Tibial artery (tissue), 4 donors: ENCODE data around the gene DVL3.

Experiments
- DNase-seq, 2 donors: peaks; one replicate each; pipeline ENCODE4 v3.0.0-alpha.2; 2019
- H3K27ac ChIP-seq, 2 donors: fragments of 200-600 bp; sonication (generic) in 1 of 2; 1 replicate in 1 of 2; 2 replicates in 1 of 2; pipeline ENCODE4 v1.5.1; 2018 to 2019; ENCODE audit warnings: mild to moderate bottlenecking in 1 of 2
- H3K27me3 ChIP-seq, 2 donors: fragments of 200-600 bp; sonication (generic) in 1 of 2; one replicate each; pipeline versions ENCODE4 v1.5.1 to v1.6.0; 2016 to 2019
- H3K36me3 ChIP-seq, 3 donors: fragments of 200-600 bp; sonication (generic) in 2 of 3; one replicate each; pipeline ENCODE4 v1.5.1; 2016 to 2019; ENCODE audit warnings: mild to moderate bottlenecking in 2 of 3
- H3K4me1 ChIP-seq, 4 donors: fragments of 200-600 bp; sonication (generic) in 2 of 4; 1 replicate in 3 of 4; 2 replicates in 1 of 4; pipeline ENCODE4 v1.5.1; 2016 to 2019
- H3K4me3 ChIP-seq, 2 donors: fragments of 200-600 bp; sonication (generic) in 1 of 2; 1 replicate in 1 of 2; 2 replicates in 1 of 2; pipeline ENCODE4 v1.5.1; 2018 to 2019; ENCODE audit warnings: mild to moderate bottlenecking in 2 of 2
- H3K9me3 ChIP-seq, 3 donors: fragments of 200-600 bp; sonication (generic) in 1 of 3; one replicate each; pipeline ENCODE4 v1.5.1; 2016 to 2019
- intact Hi-C: fragments of 100-400 bp; cut with DNase I; formaldehyde crosslinking; loops from one replicate; pipeline ENCODE4 v1.15.0; 2023; ENCODE audit warnings: low total_unique reads
- TF ChIP-seq, protein P1 (sequence below), 2 experiments: fragments of 200-600 bp in 1 of 2; fragments of 450-650 bp in 1 of 2; IDR thresholded peaks; one replicate each; pipeline ENCODE4 v1.5.1; 2017 to 2019; ENCODE audit warnings: antibody characterized with exemption in 2 of 2, mild to moderate bottlenecking in 1 of 2, moderate library complexity in 1 of 2

Gene DVL3

DNA sequence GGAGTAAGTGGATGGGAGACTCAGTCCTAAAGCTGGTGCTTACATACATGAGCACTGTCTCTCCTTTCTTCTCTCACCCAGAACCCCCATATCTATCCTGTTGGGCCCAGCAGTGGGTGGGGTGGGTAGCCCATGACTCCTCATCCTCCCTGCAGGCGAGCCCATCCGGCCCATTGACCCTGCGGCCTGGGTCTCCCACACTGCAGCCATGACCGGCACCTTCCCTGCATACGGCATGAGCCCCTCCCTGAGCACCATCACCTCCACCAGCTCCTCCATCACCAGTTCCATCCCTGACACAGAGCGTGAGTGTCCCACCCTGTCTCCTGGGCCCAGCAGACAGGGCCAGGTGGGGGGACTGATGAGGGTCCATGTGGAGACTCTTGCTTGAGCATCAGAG is 11.5 kb downstream of the DVL3 start:
- H3K4me1 ChIP-seq = peaks cover 0 to 23% (median 8%) of the 10 kb centered on the region in 4 donors

DNA sequence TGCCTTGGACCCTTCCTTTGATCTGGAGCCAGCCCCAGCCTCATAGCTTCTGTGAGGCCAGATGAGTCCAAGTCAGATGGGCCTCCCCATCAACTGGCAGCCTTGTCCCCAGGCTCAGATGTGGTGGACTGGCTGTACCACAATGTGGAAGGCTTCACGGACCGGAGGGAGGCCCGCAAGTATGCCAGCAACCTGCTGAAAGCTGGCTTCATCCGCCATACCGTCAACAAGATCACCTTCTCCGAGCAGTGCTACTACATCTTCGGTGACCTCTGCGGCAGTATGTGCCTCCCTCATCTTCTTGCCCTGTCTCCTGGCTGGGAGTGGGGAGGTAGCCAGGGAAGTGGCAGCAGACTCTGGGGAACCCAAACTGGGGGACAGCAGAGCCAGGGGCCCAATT is 12.6 kb downstream of the DVL3 start:
- no peak overlapping the region for H3K4me3 ChIP-seq
- intact Hi-C loops = no loop called here
- H3K36me3 ChIP-seq = peaks cover 78 to 98% (median 90%) of the 10 kb centered on the region in 3 donors
- DNase-seq = no peak
- H3K4me1 ChIP-seq = peaks cover 0 to 12% (median 4%) of the 10 kb centered on the region in 4 donors
- no peaks in the 10 kb centered on the region for H3K9me3 ChIP-seq
- no peaks in the 10 kb centered on the region for H3K27me3 ChIP-seq
- TF ChIP-seq, protein P1, sequence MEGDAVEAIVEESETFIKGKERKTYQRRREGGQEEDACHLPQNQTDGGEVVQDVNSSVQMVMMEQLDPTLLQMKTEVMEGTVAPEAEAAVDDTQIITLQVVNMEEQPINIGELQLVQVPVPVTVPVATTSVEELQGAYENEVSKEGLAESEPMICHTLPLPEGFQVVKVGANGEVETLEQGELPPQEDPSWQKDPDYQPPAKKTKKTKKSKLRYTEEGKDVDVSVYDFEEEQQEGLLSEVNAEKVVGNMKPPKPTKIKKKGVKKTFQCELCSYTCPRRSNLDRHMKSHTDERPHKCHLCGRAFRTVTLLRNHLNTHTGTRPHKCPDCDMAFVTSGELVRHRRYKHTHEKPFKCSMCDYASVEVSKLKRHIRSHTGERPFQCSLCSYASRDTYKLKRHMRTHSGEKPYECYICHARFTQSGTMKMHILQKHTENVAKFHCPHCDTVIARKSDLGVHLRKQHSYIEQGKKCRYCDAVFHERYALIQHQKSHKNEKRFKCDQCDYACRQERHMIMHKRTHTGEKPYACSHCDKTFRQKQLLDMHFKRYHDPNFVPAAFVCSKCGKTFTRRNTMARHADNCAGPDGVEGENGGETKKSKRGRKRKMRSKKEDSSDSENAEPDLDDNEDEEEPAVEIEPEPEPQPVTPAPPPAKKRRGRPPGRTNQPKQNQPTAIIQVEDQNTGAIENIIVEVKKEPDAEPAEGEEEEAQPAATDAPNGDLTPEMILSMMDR (IDR thresholded peaks at IDR 0.05) = no peak
- H3K27ac ChIP-seq = no peak overlapping the region

More for the DNA sequence above, 11.5 kb downstream of the DVL3 start:
- H3K36me3 ChIP-seq = peaks cover 76 to 87% (median 86%) of the 10 kb centered on the region in 3 donors
- H3K27me3 ChIP-seq = no peaks in the 10 kb centered on the region
- intact Hi-C loops = no loop called here
- TF ChIP-seq, protein P1 (IDR thresholded peaks at IDR 0.05) = no peak
- H3K27ac ChIP-seq = no peak overlapping the region
- no peaks in the 10 kb centered on the region for H3K9me3 ChIP-seq
- no peak overlapping the region for H3K4me3 ChIP-seq
- no peak for DNase-seq

DNA sequence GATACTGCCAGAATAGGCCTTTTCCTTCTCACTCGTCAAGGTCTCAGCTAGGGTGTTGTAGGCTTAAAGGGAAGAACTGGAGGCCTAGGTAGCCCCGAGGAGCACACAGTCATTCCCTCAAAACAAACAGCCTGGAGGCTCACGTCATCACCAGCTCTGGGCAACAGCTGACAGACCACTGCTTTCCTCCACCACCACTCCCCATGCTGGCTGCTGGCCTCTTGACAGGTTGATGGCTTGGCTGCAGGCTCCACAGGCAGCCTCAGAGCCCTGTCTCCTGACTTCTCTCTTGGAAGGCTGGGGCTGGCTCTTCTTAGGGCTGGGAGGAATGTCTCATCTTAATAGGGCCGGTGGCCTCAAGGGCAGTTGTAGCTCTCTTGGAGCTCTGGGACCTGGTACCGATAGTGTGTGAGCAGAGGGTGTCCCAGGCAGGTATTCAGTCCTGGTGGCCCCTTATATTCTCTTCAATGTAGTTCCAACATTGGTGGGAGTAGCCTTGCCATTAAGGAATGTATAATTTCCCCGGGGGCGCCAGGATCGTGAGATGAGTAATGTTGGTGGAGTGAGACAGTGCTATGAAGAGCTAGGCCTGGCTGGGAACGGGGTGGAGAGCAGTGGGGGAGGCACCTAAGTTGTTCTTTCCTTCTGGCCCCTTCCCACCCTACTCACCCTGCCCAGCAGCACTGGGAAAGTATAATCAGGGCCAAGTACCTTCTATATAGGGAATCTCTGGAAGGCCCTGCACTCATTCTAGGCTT is 13.4 kb downstream of the DVL3 start:
- intact Hi-C loops = no loop called here
- Histone ChIP-seq H3K9me3 (no peaks in the 10 kb centered on the region), H3K27me3 (no peaks in the 10 kb centered on the region), H3K36me3 (peaks cover 73 to 98% (median 85%) of the 10 kb centered on the region in 3 donors), H3K4me1 (peaks cover 0 to 4% (median 0%) of the 10 kb centered on the region in 4 donors), H3K4me3 (no peak overlapping the region), H3K27ac (no peak overlapping the region)
- no peak for DNase-seq
- TF ChIP-seq, protein P1 (IDR thresholded peaks at IDR 0.05) = no peak

DNA sequence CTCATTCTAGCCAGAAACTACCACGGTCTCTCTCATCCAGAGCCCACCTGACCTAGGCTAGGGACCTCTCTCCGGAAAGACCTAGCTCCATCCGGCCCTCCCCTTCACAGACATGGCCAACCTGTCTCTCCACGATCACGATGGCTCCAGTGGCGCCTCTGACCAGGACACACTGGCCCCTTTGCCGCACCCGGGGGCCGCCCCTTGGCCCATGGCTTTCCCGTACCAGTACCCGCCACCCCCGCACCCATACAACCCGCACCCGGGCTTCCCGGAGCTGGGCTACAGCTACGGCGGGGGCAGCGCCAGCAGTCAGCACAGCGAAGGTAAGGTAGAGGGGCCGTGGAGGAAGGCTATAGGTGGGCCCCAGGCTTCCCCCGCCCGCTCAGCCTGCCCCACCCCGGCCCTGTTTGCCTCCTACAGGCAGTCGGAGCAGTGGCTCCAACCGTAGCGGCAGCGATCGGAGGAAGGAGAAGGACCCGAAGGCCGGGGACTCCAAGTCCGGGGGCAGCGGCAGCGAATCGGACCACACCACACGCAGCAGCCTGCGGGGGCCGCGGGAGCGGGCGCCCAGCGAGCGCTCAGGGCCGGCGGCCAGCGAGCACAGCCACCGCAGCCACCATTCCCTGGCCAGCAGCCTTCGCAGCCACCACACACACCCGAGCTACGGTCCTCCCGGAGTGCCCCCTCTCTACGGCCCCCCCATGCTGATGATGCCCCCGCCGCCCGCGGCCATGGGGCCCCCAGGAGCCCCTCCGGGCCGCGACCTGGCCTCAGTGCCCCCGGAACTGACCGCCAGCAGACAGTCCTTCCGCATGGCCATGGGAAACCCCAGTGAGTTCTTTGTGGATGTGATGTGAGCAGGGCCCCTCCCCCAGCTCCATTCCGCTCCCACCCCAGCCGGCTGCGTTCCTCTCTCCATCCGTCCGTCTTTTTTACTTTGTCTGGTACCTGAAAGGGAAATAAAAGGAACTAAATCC is 15.0 kb downstream of the DVL3 start:
- TF ChIP-seq, protein P1 (IDR thresholded peaks at IDR 0.05) = no peak
- Histone ChIP-seq H3K27ac (no peak overlapping the region), H3K4me3 (no peak overlapping the region), H3K9me3 (no peaks in the 10 kb centered on the region), H3K27me3 (no peaks in the 10 kb centered on the region), H3K36me3 (peaks cover 57 to 81% (median 68%) of the 10 kb centered on the region in 3 donors), H3K4me1 (peaks cover 0 to 7% (median 4%) of the 10 kb centered on the region in 4 donors)
- intact Hi-C loops = no loop called here
- DNase-seq = no peak

DNA sequence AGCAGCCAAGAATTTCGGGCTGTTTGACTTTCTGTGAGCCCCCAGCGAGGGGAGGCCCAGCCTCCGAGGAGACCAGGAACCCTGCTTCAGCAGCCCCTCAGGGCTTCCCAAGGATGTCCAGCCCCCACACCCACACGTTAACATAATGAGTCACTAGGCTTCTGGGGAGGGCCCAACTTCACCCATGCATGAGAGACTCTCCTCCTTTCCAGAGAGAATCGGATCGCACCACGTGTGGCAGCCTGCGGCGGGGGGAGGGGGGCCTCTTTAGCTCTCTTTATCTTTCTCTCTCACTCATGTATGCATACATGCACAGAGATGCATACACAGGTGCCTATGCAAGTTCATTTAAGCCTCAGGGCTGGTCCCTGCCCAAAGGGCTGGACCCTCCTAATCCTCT is 16.4 kb downstream of the DVL3 start:
- peaks cover 0 to 20% (median 14%) of the 10 kb centered on the region in 4 donors for H3K4me1 ChIP-seq
- no peak overlapping the region for H3K4me3 ChIP-seq
- TF ChIP-seq, protein P1 (IDR thresholded peaks at IDR 0.05) = no peak
- peaks cover 43 to 67% (median 54%) of the 10 kb centered on the region in 3 donors for H3K36me3 ChIP-seq
- no peaks in the 10 kb centered on the region for H3K27me3 ChIP-seq
- H3K9me3 ChIP-seq = no peaks in the 10 kb centered on the region
- intact Hi-C loops = no loop called here
- H3K27ac ChIP-seq = no peak overlapping the region
- DNase-seq = no peak
